Neural cell (in vitro differentiated cells): ENCODE results near the gene SUGCT.

ENCODE experiments used
- EZH2 ChIP-seq: fragments of 200-600, 300-800 bp; shearing (Covaris generic), sonication (generic); IDR thresholded peaks from 2 replicates; pipeline ENCODE4 v1.6.1; 2014; ENCODE audit warnings: antibody characterized with exemption, low read length, borderline replicate concordance, mild to moderate bottlenecking; ENCODE audit not compliant: insufficient read depth, poor library complexity, severe bottlenecking
- POLR2AphosphoS5 ChIP-seq: IDR thresholded peaks from 2 replicates; pipeline ENCODE4 v1.6.1; 2012
- SMC3 ChIP-seq: fragments of 450-650 bp; conservative IDR thresholded peaks from 2 replicates; pipeline ENCODE4 v1.6.1; 2014; ENCODE audit warnings: antibody characterized with exemption, mild to moderate bottlenecking, moderate library complexity; ENCODE audit not compliant: poor library complexity
- TAF1 ChIP-seq: IDR thresholded peaks from 2 replicates; pipeline ENCODE4 v1.6.1; 2012; ENCODE audit warnings: low read depth
- TF ChIP-seq, protein P1 (sequence below): fragments of 450-650 bp; IDR thresholded peaks from 2 replicates; pipeline ENCODE4 v1.5.1; 2014; ENCODE audit warnings: antibody characterized with exemption, mild to moderate bottlenecking, moderate library complexity; ENCODE audit not compliant: poor library complexity, severe bottlenecking

DNA sequence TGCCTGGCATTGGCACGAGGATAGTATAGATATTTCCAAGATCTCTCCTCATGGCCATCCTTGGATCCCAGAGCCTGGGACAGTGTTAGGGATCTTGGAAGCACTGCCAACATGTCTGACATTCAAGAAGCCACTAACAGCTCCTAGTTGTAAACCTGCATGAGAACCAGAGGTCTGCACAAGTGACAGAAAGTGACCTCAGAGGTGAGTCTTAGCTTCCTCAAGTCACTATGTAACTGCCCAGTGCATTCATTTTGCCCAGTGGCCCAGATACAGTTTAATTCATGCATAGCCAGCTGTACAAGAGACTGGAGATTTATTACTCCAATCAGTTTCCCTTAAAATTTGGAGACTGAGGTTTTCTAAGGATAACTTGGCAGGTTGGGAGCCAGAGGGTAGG is 16.7 kb downstream of the SUGCT start:
- TF ChIP-seq, protein P1, sequence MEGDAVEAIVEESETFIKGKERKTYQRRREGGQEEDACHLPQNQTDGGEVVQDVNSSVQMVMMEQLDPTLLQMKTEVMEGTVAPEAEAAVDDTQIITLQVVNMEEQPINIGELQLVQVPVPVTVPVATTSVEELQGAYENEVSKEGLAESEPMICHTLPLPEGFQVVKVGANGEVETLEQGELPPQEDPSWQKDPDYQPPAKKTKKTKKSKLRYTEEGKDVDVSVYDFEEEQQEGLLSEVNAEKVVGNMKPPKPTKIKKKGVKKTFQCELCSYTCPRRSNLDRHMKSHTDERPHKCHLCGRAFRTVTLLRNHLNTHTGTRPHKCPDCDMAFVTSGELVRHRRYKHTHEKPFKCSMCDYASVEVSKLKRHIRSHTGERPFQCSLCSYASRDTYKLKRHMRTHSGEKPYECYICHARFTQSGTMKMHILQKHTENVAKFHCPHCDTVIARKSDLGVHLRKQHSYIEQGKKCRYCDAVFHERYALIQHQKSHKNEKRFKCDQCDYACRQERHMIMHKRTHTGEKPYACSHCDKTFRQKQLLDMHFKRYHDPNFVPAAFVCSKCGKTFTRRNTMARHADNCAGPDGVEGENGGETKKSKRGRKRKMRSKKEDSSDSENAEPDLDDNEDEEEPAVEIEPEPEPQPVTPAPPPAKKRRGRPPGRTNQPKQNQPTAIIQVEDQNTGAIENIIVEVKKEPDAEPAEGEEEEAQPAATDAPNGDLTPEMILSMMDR = no peak
- TF ChIP-seq EZH2 = no peak
- no peak for TF ChIP-seq SMC3
- TF ChIP-seq POLR2AphosphoS5 = no peak
- no peak for TF ChIP-seq TAF1
